GM21390 (cell line): Measurements from ENCODE around the gene CNKSR3.
"Not testable (repeated sequence)": the region's sequence is repeated elsewhere in the genome, so short reads cannot be mapped to it uniquely, and the experiment has no call there.

Experiments
- ATAC-seq: cut with Tn5 transposase; IDR thresholded peaks from one replicate; pipeline ENCODE4 v1.9.1; 2021; ENCODE audit not compliant: unreplicated experiment

CNKSR3 gene

DNA sequence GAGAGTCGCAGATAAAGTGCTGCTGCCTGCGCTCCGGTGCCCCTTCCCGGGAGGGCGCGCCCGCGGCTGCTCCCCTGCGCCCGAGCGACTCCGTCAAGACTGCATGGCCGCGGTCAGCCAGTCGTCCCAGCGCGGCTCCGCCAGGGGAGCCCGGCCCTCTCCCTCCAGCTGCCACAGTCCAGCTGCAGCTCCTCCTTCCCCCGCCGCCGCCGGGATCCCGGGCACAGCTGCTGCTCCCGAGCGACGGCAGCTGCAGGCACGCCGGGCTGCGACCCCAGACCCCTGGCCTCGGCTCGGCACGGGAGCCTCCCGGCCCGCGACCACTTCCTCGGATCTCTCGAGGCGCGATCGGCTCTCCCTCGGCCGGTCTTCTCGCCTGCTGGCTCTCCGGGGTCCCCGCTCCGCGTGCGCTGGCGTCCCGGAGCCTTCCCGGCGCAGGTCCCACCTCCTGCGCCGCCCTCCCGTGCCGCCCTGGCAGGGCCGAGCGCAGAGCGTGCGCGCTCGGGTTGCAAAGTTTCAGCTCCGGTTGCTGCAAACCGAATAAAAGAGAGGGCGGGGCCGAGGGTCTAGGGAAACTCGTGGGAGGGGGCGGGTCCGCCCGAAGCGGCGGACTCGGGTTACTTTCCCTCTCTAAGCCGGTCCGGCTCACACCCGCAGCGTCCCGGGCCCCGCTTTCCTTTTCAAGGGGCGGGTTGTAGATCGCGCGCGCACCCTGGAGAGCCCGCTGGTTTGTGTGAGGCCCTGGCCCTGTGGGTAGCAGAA lies at the start of gene CNKSR3:
CNKSR3 (minus strand) TSS at position 542 of the 762 bp plus-strand sequence. CDS start 571 bp downstream, outside the sequence.
- peak; percentile 81 for ATAC-seq

GRCh38 chr6:154558984-154559383 lies 48.5 kb upstream of the CNKSR3 start:
- no peak for ATAC-seq

GRCh38 chr6:154558513-154558912 lies 48.0 kb upstream of the CNKSR3 start:
- ATAC-seq = no peak

DNA sequence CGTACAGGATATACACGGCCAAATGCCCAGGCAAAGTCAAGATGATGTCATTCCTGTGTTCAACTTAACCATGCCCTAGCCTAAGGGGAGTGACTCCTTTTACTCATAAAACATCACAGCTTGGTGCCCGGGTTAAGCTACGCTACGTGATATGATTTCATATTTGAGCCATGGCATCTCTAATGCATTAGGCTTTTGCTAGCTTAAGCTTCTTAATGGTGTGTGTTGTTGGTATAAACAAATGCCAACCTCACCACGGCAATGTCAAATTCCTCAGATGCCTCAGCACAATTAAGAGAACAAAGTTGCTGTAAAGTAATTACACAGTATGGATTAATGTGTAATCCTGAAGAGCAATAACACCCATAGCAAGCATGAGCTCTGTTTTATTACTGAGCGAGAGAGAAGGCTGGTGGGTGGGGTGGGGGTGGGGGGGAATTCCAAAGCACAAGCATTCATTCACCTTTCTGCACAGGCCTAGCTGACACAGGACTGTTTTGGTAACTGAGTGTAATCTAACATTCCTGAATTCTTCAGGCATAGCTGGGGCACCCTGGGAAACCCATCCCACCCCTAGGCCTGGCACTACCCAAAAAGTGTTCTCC lies 44.7 kb upstream of the CNKSR3 start:
- ATAC-seq = no peak

- no peak for ATAC-seq
Measured at GRCh38 chr6:154554491-154554890, 44.0 kb upstream of the CNKSR3 start.

- ATAC-seq = no peak
Measured at GRCh38 chr6:154550779-154551178, 40.3 kb upstream of the CNKSR3 start.

DNA sequence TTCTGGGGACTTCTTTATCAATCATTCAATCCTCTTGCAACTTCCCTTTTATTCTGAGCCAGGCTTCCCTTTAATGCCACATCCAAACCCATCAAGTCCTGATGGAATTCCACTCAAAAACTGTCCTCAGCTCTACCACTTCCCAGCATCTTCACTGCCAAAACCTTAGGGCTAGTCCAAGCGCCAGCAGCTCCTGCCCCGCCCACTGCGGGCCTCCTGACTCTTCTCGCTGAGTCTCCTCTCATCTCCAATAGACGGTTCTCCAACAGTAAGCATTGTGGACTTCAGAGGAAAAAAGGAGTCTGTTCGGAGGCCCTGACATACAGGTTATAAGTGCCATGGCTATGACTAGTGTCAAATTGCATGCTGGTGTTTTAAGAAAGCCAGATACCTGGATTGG lies 38.7 kb upstream of the CNKSR3 start:
- ATAC-seq = no peak

DNA sequence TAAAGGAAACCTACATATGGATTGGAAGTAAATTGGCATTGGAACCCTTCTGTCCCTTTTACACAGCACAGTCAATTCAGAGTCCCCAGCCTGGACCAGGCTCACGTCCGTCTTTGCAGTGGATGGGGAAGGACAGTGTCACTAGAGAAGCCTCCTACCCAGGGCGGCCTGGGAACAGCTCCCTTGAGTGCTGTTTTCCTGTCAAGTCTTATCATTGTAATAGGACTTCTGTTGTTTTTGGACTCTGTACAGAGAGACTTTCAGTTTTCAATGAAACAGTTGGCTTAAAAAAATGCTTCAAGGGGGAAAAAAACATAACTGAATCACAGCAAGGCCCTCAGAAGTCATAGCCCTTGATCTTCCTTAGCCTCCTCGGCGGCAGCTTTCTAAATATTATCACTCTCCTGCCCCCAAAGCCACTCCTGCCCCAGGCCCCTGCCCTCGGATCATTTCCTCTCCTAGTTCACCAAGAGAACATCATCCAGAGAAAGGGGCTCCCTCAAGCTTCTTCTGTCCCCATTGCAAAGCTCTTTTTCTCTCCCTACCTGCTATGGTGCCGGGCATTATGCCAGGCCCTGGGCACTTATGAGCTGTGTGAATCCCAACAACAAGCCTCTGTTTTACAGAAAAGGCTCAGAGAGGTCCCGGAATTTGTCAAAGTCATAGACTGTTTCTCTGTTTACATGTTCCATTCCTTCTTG lies 37.8 kb upstream of the CNKSR3 start:
- ATAC-seq = no peak

DNA sequence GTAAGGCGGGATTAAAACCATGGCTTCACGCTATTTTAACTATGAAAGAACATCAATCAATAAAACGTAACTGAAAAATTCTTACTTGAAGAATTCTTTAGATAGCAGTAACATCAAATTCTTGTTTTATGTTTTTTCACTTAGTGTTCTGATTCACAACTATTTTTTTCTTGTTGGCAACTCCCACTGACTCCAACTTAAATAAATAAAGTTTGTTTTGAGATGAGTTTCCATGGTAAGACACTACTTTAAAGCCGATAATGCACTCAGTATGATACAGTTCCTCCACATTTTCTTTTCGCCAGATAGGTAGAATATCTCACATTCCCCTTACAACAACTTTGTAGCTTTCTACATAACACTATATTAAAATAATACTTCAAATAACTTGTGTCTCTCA lies 33.1 kb upstream of the CNKSR3 start:
- no peak for ATAC-seq

GRCh38 chr6:154542747-154543146 lies 32.3 kb upstream of the CNKSR3 start:
- no peak for ATAC-seq

DNA sequence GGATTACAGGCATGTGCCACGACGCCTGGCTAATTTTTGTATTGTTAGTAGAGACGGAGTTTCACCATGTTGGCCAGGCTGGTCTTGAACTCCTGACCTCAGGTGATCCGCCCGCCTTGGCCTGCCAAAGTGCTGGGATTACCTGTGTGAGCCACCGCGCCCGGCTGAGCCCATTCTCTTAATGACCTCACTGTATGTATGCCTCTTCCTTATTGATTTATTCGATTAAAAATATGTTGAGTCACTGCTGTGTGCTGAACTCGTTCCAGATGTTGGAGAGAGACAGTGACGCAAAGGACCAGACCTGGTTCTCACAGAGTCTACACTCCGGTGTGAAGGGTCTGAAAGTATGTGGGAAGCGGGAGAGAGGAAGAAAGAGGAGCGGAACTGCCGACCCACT lies 31.4 kb upstream of the CNKSR3 start:
- not testable (repeated sequence) for ATAC-seq

GRCh38 chr6:154539593-154540269 lies 29.2 kb upstream of the CNKSR3 start:
- ATAC-seq = no peak

- no peak for ATAC-seq
Measured at GRCh38 chr6:154538640-154539191, 28.2 kb upstream of the CNKSR3 start.

GRCh38 chr6:154537511-154538325 lies 27.2 kb upstream of the CNKSR3 start:
- no peak for ATAC-seq

DNA sequence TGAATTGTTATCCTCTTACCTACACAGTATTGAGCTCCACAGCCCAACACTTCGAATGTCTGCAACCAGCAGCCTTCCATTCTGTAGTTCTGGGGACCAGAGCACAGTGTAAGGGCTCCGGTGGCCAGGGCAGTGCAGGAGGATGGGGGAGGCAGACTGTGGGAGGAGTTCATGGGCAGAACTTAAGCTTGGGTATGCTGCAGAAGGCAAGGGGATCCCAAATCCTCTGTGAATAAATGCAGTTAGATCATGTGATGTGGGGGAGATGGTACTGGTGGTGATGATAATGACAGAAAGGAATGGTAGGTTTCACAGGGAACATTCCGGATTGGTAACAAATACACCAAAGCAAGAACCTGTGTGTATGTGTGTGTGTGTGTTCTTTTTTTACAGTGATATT lies 26.5 kb upstream of the CNKSR3 start:
- ATAC-seq = no peak

GRCh38 chr6:154536255-154536654 lies 25.8 kb upstream of the CNKSR3 start:
- ATAC-seq = no peak

DNA sequence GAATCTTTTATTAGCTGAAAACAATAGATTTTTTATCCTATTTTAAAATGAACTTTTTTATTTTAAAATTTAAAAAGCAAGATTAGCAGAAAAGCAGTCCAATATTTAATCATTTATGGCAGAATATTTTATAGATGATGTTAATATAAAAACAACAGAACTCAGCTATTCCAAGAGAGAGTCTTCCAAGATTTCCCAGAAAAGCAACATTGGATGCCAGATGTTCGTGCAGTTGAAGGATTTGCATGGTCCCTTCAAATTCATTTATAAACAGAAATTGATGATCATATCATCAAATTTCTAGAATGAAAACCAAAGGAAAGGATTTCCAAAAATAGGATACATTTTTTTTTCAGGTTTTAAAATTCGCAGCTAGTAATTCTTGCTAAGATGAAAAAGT lies 25.4 kb upstream of the CNKSR3 start:
- ATAC-seq = no peak

GRCh38 chr6:154535147-154535546 lies 24.7 kb upstream of the CNKSR3 start:
- ATAC-seq = no peak

DNA sequence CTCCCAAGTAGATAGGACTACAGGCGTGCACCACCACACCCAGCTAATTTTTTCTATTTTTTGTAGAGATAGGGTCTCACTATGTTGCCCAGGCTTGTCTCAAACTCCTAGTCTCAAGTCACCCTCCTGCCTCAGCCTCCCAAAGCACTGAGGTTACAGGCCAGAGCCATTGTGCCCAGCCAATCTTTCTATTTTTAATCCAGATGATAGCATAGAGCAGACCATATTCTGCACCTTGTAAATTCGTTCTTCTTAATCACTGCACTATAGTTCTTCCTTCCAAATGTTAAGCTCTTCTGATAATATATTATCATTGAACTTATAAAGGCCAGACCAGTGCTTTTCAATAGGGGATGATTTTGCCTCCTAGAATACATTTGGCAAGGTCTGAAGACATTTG lies 24.0 kb upstream of the CNKSR3 start:
- no peak for ATAC-seq

- ATAC-seq = no peak
Measured at GRCh38 chr6:154532426-154532825, 21.9 kb upstream of the CNKSR3 start.
